HEK293 (cell line): ENCODE results near the gene ANKFN1.

Source experiments
- SETDB1 ChIP-seq: IDR thresholded peaks from one replicate; pipeline ENCODE4 v1.6.1; 2017; ENCODE audit warnings: mild to moderate bottlenecking, low read length, moderate library complexity, mixed read lengths; ENCODE audit not compliant: insufficient read length
- YY1 ChIP-seq: fragments of 450-650 bp; formaldehyde crosslinking; IDR thresholded peaks from 2 replicates; pipeline ENCODE4 v1.5.1; 2018; ENCODE audit warnings: missing biosample characterization, missing genetic modification characterization
- ZBTB44 ChIP-seq: fragments of 450-650 bp; IDR thresholded peaks from 2 replicates; pipeline ENCODE4 v1.5.1; 2018; ENCODE audit warnings: missing biosample characterization, mild to moderate bottlenecking, missing genetic modification characterization
- ZNF121 ChIP-seq: fragments of 450-650 bp; formaldehyde crosslinking; IDR thresholded peaks from 2 replicates; pipeline ENCODE4 v1.5.1; 2016; ENCODE audit warnings: missing biosample characterization, missing genetic modification characterization
- ZNF169 ChIP-seq: fragments of 450-650 bp; formaldehyde crosslinking; IDR thresholded peaks from 2 replicates; pipeline ENCODE4 v1.5.1; 2016; ENCODE audit warnings: missing biosample characterization, missing genetic modification characterization
- ZNF174 ChIP-seq: fragments of 450-650 bp; formaldehyde crosslinking; IDR thresholded peaks from 2 replicates; pipeline ENCODE4 v1.5.0; 2017; ENCODE audit warnings: missing biosample characterization, mild to moderate bottlenecking, missing genetic modification characterization
- ZNF248 ChIP-seq: fragments of 450-650 bp; formaldehyde crosslinking; IDR thresholded peaks from 2 replicates; pipeline ENCODE4 v1.5.1; 2017; ENCODE audit warnings: missing biosample characterization, missing genetic modification characterization
- ZNF416 ChIP-seq: fragments of 450-650 bp; formaldehyde crosslinking; IDR thresholded peaks from 2 replicates; pipeline ENCODE4 v1.5.1; 2016; ENCODE audit warnings: missing biosample characterization, missing genetic modification characterization
- ZNF433 ChIP-seq: fragments of 450-650 bp; formaldehyde crosslinking; IDR thresholded peaks from 2 replicates; pipeline ENCODE4 v1.5.1; 2016; ENCODE audit warnings: missing biosample characterization, missing genetic modification characterization, low read depth
- ZNF513 ChIP-seq: fragments of 450-650 bp; IDR thresholded peaks from 2 replicates; pipeline ENCODE4 v1.5.1; 2018; ENCODE audit warnings: missing biosample characterization, missing genetic modification characterization
- ZNF560 ChIP-seq: fragments of 450-650 bp; formaldehyde crosslinking; IDR thresholded peaks from 2 replicates; pipeline ENCODE4 v1.5.1; 2017; ENCODE audit warnings: missing biosample characterization, missing genetic modification characterization, borderline replicate concordance
- ZNF76 ChIP-seq: fragments of 450-650 bp; formaldehyde crosslinking; IDR thresholded peaks from 2 replicates; pipeline ENCODE4; 2016; ENCODE audit warnings: low read depth, missing biosample characterization, missing genetic modification characterization, borderline replicate concordance

GRCh38 chr17:56262803-56263202 is 109.5 kb downstream of the ANKFN1 start:
- no peak for TF ChIP-seq ZNF174 (tag by site-specific recombination)
- no peak for TF ChIP-seq ZNF121 (tag by site-specific recombination)
- no peak for TF ChIP-seq ZBTB44 (tag by site-specific recombination)
- no peak for TF ChIP-seq ZNF76 (tag by site-specific recombination)
- no peak for TF ChIP-seq ZNF513 (tag by site-specific recombination)
- TF ChIP-seq ZNF248: no peak
- no peak for TF ChIP-seq YY1 (tag by site-specific recombination)
- no peak for TF ChIP-seq ZNF169 (tag by site-specific recombination)
- TF ChIP-seq ZNF433 (tag by site-specific recombination): no peak
- no peak for TF ChIP-seq SETDB1
- TF ChIP-seq ZNF416 (tag by site-specific recombination): no peak
- TF ChIP-seq ZNF560: no peak
